Ovary (tissue), 9 donors: ENCODE data around the gene TRAF3IP3. TPM values are rescaled to one million over a fixed set of nuclear protein-coding genes. Genes with fewer than 3 reads are reported as not detected.

ENCODE experiments used
- DNase-seq, 5 donors: peaks; one replicate each; pipeline ENCODE4 v3.0.0-alpha.2; 2019 to 2020
- H3K27ac ChIP-seq, 2 donors: fragments of 200-600 bp; one replicate each; pipeline versions ENCODE4 v1.5.1 to v1.8.0; 2019 to 2022
- H3K27me3 ChIP-seq: fragments of 200-600 bp; one replicate; pipeline ENCODE4 v1.8.0; 2022
- H3K36me3 ChIP-seq: fragments of 200-600 bp; sonication (generic); one replicate; pipeline ENCODE4 v1.5.1; 2019
- H3K4me1 ChIP-seq: one replicate; pipeline ENCODE4 v1.8.1; 2013; ENCODE audit warnings: mild to moderate bottlenecking, moderate library complexity; ENCODE audit not compliant: insufficient read depth
- H3K4me3 ChIP-seq: fragments of 200-600 bp; sonication (generic); one replicate; pipeline ENCODE4 v1.5.1; 2017
- H3K9me3 ChIP-seq, 2 donors: fragments of 200-600 bp in 1 of 2; sonication (generic) in 1 of 2; one replicate each; pipeline versions ENCODE4 v1.5.1 to v1.8.1; 2013 to 2019; ENCODE audit warnings: mild to moderate bottlenecking in 1 of 2, moderate library complexity in 1 of 2
- CTCF ChIP-seq, 3 donors: fragments of 450-650 bp in 2 of 3; fragments of 200-600 bp in 1 of 3; IDR thresholded peaks; one replicate each; pipeline versions ENCODE4 v1.5.1 to v1.8.0; 2016 to 2022; ENCODE audit warnings: antibody characterized with exemption in 3 of 3, mild to moderate bottlenecking in 1 of 3
- EP300 ChIP-seq: sonication (generic); formaldehyde crosslinking; IDR thresholded peaks from one replicate; pipeline ENCODE4 v1.6.1; 2017; ENCODE audit warnings: antibody characterized with exemption
- POLR2A ChIP-seq: fragments of 450-650 bp; IDR thresholded peaks from one replicate; pipeline ENCODE4 v1.6.1; 2017; ENCODE audit warnings: antibody characterized with exemption, mild to moderate bottlenecking, moderate library complexity
- WGBS, 3 donors: extraction: QIAGEN DNeasy Blood & Tissue Kit in 1 of 3; methylation state at CpG; one replicate each; pipeline versions ENCODE4 v1.1.5 to v1.1.7; 2013 to 2017; 5-methylcytosine and 5-hydroxymethylcytosine counted together
- intact Hi-C, 4 donors: fragments of 100-400 bp; cut with DNase I; formaldehyde crosslinking; loops; one replicate each; pipeline versions ENCODE4 v1.11.0 to v1.15.1; 2022 to 2023
- polyA plus RNA-seq, 2 donors: library from polyadenylated mRNA; stranded (reverse); fragments of 200-250 nt in 1 of 2; fragments of 350-450 nt in 1 of 2; fragmentation: Illumina TruSeq in 1 of 2; extraction: RNeasy Lipid Tissue Mini Kit (QIAGEN cat#74804) in 1 of 2; gene quantifications; one replicate each; pipeline ENCODE4 v1.2.3, GENCODE V29; 2013 to 2014
- total RNA-seq, 7 donors: library from RNA; depleted of rRNA in 2 of 7; stranded (reverse); fragments of >200 nt in 2 of 7; fragmentation: NEBNext Ultra II Directional in 3 of 7; extraction: Animal tissue kit (Norgen Biotek cat#: 25700) in 3 of 7; gene quantifications; one replicate each; pipeline versions ENCODE4 v1.1.0 to v1.2.4, GENCODE V29; 2016 to 2023
- donor health status: DM: no; HTN: no; CAD: no; lungs with moderate emphysema.
- donor health status: DM: no; HTN: no; CAD: no.
- donor health status: Bipolar disorder and iron deficiency.
- donor health status: DM: yes; HTN: yes; CAD: no.
- donor health status: DM: no; HTN: no; CAD: no.
- donor health status: DM: yes; HTN: yes; CAD: no.

Gene TRAF3IP3
- total and polyA plus RNA-seq, 9 donors: 0.34 to 5.6 (median 1.4) TPM

DNA sequence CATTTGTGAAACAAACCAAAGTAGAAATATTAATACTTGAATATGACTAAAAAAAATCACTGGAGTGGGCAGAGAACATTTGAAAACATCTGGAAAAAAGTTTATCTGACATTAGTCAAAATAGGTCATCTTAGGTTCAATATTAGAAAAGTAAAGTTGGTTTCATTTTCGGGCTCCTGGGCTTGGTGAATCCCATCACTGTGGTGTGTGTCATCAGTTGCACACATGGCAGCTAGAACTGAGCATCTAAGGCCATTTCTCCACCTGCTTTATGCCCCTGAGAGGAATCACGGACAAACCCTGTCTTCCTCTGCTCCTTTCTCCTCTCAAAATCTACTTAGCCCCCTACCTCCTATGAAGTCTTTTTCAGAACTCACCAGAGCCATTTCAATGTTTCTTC, 45.8 kb upstream of the TRAF3IP3 start:
- TF ChIP-seq CTCF (IDR thresholded peaks at IDR 0.05) (no peak), EP300 (no peak), POLR2A (no peak)
- intact Hi-C loops: no loop called here
- Histone ChIP-seq H3K9me3 (no peaks in the 10 kb centered on the region), H3K27ac (no peak overlapping the region), H3K36me3 (no peaks in the 10 kb centered on the region), H3K4me3 (no peak overlapping the region), H3K27me3 (no peaks in the 10 kb centered on the region), H3K4me1 (peaks cover 2% of the 10 kb centered on the region)
- DNase-seq: no peak
- WGBS, 3 donors: 87 to 91% (median 88%) methylated on average over 2 of the region's 2 CpGs

DNA sequence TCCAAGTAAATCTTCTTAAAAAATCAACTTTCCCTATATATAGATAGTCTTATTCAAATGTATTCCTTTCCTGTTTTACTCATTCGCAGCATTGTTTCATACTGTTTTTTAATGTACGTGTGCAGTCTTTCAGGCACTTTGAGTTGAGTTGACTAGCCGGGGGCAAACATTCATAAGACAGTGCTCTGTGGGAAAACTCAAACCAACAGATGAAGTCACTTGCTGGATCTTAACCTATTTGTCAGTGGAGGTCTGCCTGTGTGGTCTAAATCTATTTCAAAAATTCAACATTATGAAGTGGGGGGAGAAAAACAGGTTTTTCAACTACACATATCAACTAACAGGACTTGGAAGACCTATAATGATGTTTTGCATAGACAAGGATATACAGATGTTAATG, 45.0 kb upstream of the TRAF3IP3 start:
- TF ChIP-seq POLR2A (no peak), EP300 (no peak), CTCF (IDR thresholded peaks at IDR 0.05) (no peak)
- intact Hi-C loops: no loop called here
- Histone ChIP-seq H3K4me3 (no peak overlapping the region), H3K36me3 (no peaks in the 10 kb centered on the region), H3K27ac (no peak overlapping the region), H3K9me3 (no peaks in the 10 kb centered on the region), H3K4me1 (no peaks in the 10 kb centered on the region), H3K27me3 (no peaks in the 10 kb centered on the region)
- WGBS, 3 donors: 92 to 98% (median 93%) methylated on average over 3 of the region's 3 CpGs
- no peak for DNase-seq

- H3K27ac ChIP-seq: no peak overlapping the region
- 88 to 94% (median 93%) methylated on average over 2 of the region's 2 CpGs for whole genome bisulfite sequencing, 3 donors
- H3K36me3 ChIP-seq: no peaks in the 10 kb centered on the region
- H3K27me3 ChIP-seq: no peaks in the 10 kb centered on the region
- no peaks in the 10 kb centered on the region for H3K9me3 ChIP-seq
- intact Hi-C loops: no loop called here
- no peak overlapping the region for H3K4me3 ChIP-seq
- no peaks in the 10 kb centered on the region for H3K4me1 ChIP-seq
- no peak for TF ChIP-seq POLR2A
- no peak for TF ChIP-seq EP300
- no peak for TF ChIP-seq CTCF (IDR thresholded peaks at IDR 0.05)
- no peak for DNase-seq
Observed at GRCh38 chr1:209714338-209714737, 41.5 kb upstream of the TRAF3IP3 start.

GRCh38 chr1:209715314-209715713, 40.5 kb upstream of the TRAF3IP3 start:
- H3K36me3 ChIP-seq: no peaks in the 10 kb centered on the region
- TF ChIP-seq EP300: no peak
- no peak for TF ChIP-seq CTCF (IDR thresholded peaks at IDR 0.05)
- no peak for TF ChIP-seq POLR2A
- H3K27me3 ChIP-seq: no peaks in the 10 kb centered on the region
- H3K27ac ChIP-seq: no peak overlapping the region
- DNase-seq: no peak
- intact Hi-C loops: no loop called here
- H3K9me3 ChIP-seq: no peaks in the 10 kb centered on the region
- peaks cover 6% of the 10 kb centered on the region for H3K4me1 ChIP-seq
- no peak overlapping the region for H3K4me3 ChIP-seq

- 86 to 89% (median 88%) methylated on average over 2 of the region's 2 CpGs for WGBS, 3 donors
- Histone ChIP-seq H3K4me3 (no peak overlapping the region), H3K27ac (no peak overlapping the region), H3K36me3 (no peaks in the 10 kb centered on the region), H3K4me1 (peaks cover 13% of the 10 kb centered on the region), H3K9me3 (no peaks in the 10 kb centered on the region), H3K27me3 (no peaks in the 10 kb centered on the region)
- DNase-seq: no peak
- TF ChIP-seq CTCF (IDR thresholded peaks at IDR 0.05) (no peak), POLR2A (no peak), EP300 (no peak)
- intact Hi-C loops: no loop called here
Observed at GRCh38 chr1:209717818-209718217, 38.0 kb upstream of the TRAF3IP3 start.
